HCT116 (cell line): ENCODE results near the gene INHBA. TPM values are rescaled to one million over a fixed set of nuclear protein-coding genes. Genes with fewer than 3 reads are reported as not detected.

Experiments used
- ATAC-seq: fragments of 200-7000 bp; cut with Tn5 transposase; 2 replicates; pipeline ENCODE4 v1.9.1; 2020; ENCODE audit warnings: mild to moderate bottlenecking, moderate library complexity
- BruUV-seq: library from RNA; stranded (reverse); fragments of 400-500 nt; replicated peaks from 2 replicates; lab custom pipeline; 2021; lab: Mats Ljungman, UMichigan
- CTCF ChIA-PET: fragments of 300-600 bp; sonication (Branson Sonifier 250); formaldehyde crosslinking; loops from one replicate; lab custom pipeline; 2021; ENCODE audit warnings: antibody characterized with exemption; lab: Charles Lee
- POLR2A ChIA-PET: fragments of 300-600, 350-600 bp; sonication (Branson Sonifier 250); formaldehyde crosslinking; loops from one replicate; lab custom pipeline; 2021; ENCODE audit warnings: antibody characterized with exemption; lab: Charles Lee
- RAD21 ChIA-PET, 2 experiments: fragments of 300-600 bp; sonication (Branson Sonifier 250); formaldehyde crosslinking; loops; one replicate each; lab custom pipeline; 2023; ENCODE audit warnings: low total read pairs in 2 of 2; ENCODE audit not compliant: uncharacterized antibody in 2 of 2, unreplicated experiment in 2 of 2, low non-redundant PET in 1 of 2; lab: Charles Lee
- DNase-seq: peaks from one replicate; pipeline ENCODE4 v3.0.0-alpha.2; 2010; ENCODE audit warnings: low read depth, low spot score
- H2AFZ ChIP-seq: fragments of 200-600 bp; shearing (Covaris generic), sonication (generic); 2 replicates; pipeline ENCODE4 v1.6.1; 2017; ENCODE audit warnings: low read depth, mixed run types, mixed read lengths, antibody characterized with exemption, low read length; ENCODE audit not compliant: poor library complexity, severe bottlenecking
- H3K27ac ChIP-seq: 2 replicates; pipeline ENCODE4 v1.5.1; 2012; ENCODE audit warnings: low read depth, low read length
- H3K27me3 ChIP-seq: fragments of 200-600 bp; sonication (generic); 2 replicates; pipeline ENCODE4 v1.6.1; 2016; ENCODE audit warnings: mixed run types, low read length, mixed read lengths; ENCODE audit not compliant: insufficient read depth
- H3K36me3 ChIP-seq, 2 experiments: fragments of 200-500 bp in 1 of 2; fragments of 200-600 bp in 1 of 2; sonication (Bioruptor generic) in 1 of 2; sonication (generic) in 1 of 2; 2 replicates each; pipeline versions ENCODE4 v1.5.1 to v1.6.1; 2014 to 2016; ENCODE audit warnings: low read length in 2 of 2, inconsistent platforms in 1 of 2, mixed read lengths in 1 of 2, mixed run types in 1 of 2; ENCODE audit not compliant: insufficient read depth in 2 of 2, control insufficient read depth in 1 of 2
- H3K4me1 ChIP-seq, 2 experiments: fragments of 200-600 bp in 1 of 2; sonication (generic) in 1 of 2; 2 replicates each; pipeline versions ENCODE4 v1.5.1 to v1.6.1; 2012 to 2017; ENCODE audit warnings: low read length in 2 of 2, inconsistent platforms in 1 of 2, mild to moderate bottlenecking in 1 of 2, mixed read lengths in 1 of 2, mixed run types in 1 of 2, moderate library complexity in 1 of 2; ENCODE audit not compliant: insufficient read depth in 2 of 2, control insufficient read depth in 1 of 2
- H3K4me2 ChIP-seq: fragments of 200-600 bp; sonication (generic); 2 replicates; pipeline ENCODE4 v1.6.1; 2017; ENCODE audit warnings: mixed run types, low read length, mixed read lengths
- H3K4me3 ChIP-seq, 2 experiments: fragments of 200-600 bp in 1 of 2; sonication (generic) in 1 of 2; replicated peaks in 1 of 2; 2 replicates each; pipeline ENCODE4 v1.5.1; 2011 to 2016; ENCODE audit warnings: low read length in 2 of 2, control low read depth in 1 of 2, low read depth in 1 of 2, mild to moderate bottlenecking in 1 of 2, mixed read lengths in 1 of 2, mixed run types in 1 of 2
- H3K79me2 ChIP-seq: fragments of 200-600 bp; sonication (generic); 2 replicates; pipeline ENCODE4 v1.6.1; 2017; ENCODE audit warnings: mild to moderate bottlenecking, mixed run types, low read length, moderate library complexity, mixed read lengths; ENCODE audit not compliant: insufficient read depth
- H3K9ac ChIP-seq: fragments of 200-600 bp; sonication (generic); 2 replicates; pipeline ENCODE4 v1.6.1; 2016; ENCODE audit warnings: low read length, mixed read lengths
- H3K9me2 ChIP-seq: fragments of 200-600 bp; sonication (generic), shearing (Covaris generic); 2 replicates; pipeline ENCODE4 v1.6.1; 2017; ENCODE audit warnings: mixed run types, mild to moderate bottlenecking, moderate library complexity; ENCODE audit not compliant: insufficient read depth
- H3K9me3 ChIP-seq, 2 experiments: fragments of 200-500 bp in 1 of 2; fragments of 200-600 bp in 1 of 2; sonication (Bioruptor generic) in 1 of 2; sonication (generic) in 1 of 2; 2 replicates each; pipeline ENCODE4 v1.6.1; 2014 to 2017; ENCODE audit warnings: low read length in 2 of 2, mixed read lengths in 2 of 2, inconsistent platforms in 1 of 2, low read depth in 1 of 2, mild to moderate bottlenecking in 1 of 2, mixed run types in 1 of 2, moderate library complexity in 1 of 2; ENCODE audit not compliant: control insufficient read depth in 1 of 2, insufficient read depth in 1 of 2
- H4K20me1 ChIP-seq: fragments of 200-600 bp; sonication (generic), shearing (Covaris generic); 2 replicates; pipeline ENCODE4 v1.6.1; 2017; ENCODE audit warnings: mixed run types, mild to moderate bottlenecking, moderate library complexity; ENCODE audit not compliant: insufficient read depth
- ATF3 ChIP-seq: IDR thresholded peaks from 2 replicates; pipeline ENCODE4 v1.6.1; 2012
- CEBPB ChIP-seq: IDR thresholded peaks from 2 replicates; pipeline ENCODE4 v1.6.1; 2012; ENCODE audit warnings: low read depth
- EZH2 ChIP-seq: fragments of 200-600 bp; sonication (generic); IDR thresholded peaks from 2 replicates; pipeline ENCODE4 v1.6.1; 2017; ENCODE audit warnings: antibody characterized with exemption, mixed run types
- FOSL1 ChIP-seq: IDR thresholded peaks from 2 replicates; pipeline ENCODE4 v1.6.1; 2012; ENCODE audit warnings: low read depth
- MAX ChIP-seq: IDR thresholded peaks from 2 replicates; pipeline ENCODE4 v1.6.1; 2012
- POLR2AphosphoS5 ChIP-seq: IDR thresholded peaks from 2 replicates; pipeline ENCODE4 v1.6.1; 2011; ENCODE audit warnings: mild to moderate bottlenecking, low read depth, low read length, moderate library complexity
- SIN3A ChIP-seq: IDR thresholded peaks from 2 replicates; pipeline ENCODE4 v1.6.1; 2012; ENCODE audit warnings: low read depth
- YY1 ChIP-seq: IDR thresholded peaks from 2 replicates; pipeline ENCODE4 v1.6.1; 2011; ENCODE audit warnings: low read length, low read depth, moderate library complexity, mild to moderate bottlenecking; ENCODE audit not compliant: insufficient replicate concordance; ENCODE audit errors: extremely low read depth
- ZNF274 ChIP-seq: fragments of 200-500 bp; sonication (Bioruptor generic); IDR thresholded peaks from 2 replicates; pipeline ENCODE4 v1.6.1; 2014; ENCODE audit warnings: mild to moderate bottlenecking, low read depth, low read length, inconsistent platforms
- intact Hi-C: fragments of 100-400 bp; cut with micrococcal nuclease; formaldehyde crosslinking; loops from 2 replicates; pipeline ENCODE4 v1.10.0; 2022
- total RNA-seq: library from RNA; stranded (reverse); gene quantifications from one replicate; pipeline ENCODE4 v1.2.1, GENCODE V29; 2021; ENCODE audit not compliant: unreplicated experiment
- TF ChIP-seq, protein P1 (sequence below): IDR thresholded peaks from 2 replicates; pipeline ENCODE4 v1.6.1; 2012; ENCODE audit warnings: low read depth
- TF ChIP-seq, protein P2 (sequence below), 3 experiments: fragments of 200-600 bp in 1 of 3; sonication (generic) in 1 of 3; IDR thresholded peaks in 2 of 3; conservative IDR thresholded peaks in 1 of 3; 2 replicates each; pipeline ENCODE4 v1.5.1; 2012 to 2017; ENCODE audit warnings: low read depth in 2 of 3, low read length in 2 of 3, antibody characterized with exemption in 1 of 3, borderline replicate concordance in 1 of 3, control low read depth in 1 of 3, mild to moderate bottlenecking in 1 of 3, mixed read lengths in 1 of 3, mixed run types in 1 of 3, moderate library complexity in 1 of 3; ENCODE audit not compliant: insufficient read depth in 1 of 3

The INHBA gene
- total RNA-seq, 1 experiment from 2014 or later = 0.10 TPM

DNA sequence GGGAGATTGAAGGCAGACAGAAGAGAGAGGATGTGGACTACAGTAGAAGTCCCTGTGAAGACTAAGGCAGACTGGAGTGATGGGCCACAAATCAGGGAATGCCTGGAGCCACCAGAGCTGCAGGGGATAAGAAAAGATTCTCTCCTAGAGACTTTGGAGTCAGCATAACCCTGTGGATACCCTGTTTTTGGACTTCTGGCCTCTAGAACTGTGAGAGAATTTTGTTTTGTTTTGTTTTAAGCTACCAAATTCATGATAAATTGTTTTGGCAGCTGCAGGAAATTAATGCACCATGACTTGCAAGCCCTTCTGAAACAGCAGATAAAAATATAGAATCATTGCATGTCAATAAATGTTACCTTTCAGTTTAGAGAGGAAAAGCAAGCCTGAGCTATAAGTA, 41.3 kb downstream of the INHBA start:
- ChIA-PET CTCF (no interaction called here), POLR2A (no interaction called here), RAD21 (no interaction called here)
- DNase-seq (no peak), ATAC-seq (no peak)
- H3K9me2 ChIP-seq = no peaks in the 10 kb centered on the region
- no peaks in the 10 kb centered on the region for H3K36me3 ChIP-seq
- H3K4me3 ChIP-seq = no peak overlapping the region
- H3K4me2 ChIP-seq = no peak overlapping the region
- intact Hi-C loops = no loop called here
- no peaks in the 10 kb centered on the region for H3K9me3 ChIP-seq
- BruUV-seq = no TSS peak
- H2AFZ ChIP-seq = no peak overlapping the region
- no peak overlapping the region for H3K9ac ChIP-seq
- no peaks in the 10 kb centered on the region for H3K79me2 ChIP-seq
- no peaks in the 10 kb centered on the region for H4K20me1 ChIP-seq
- no peak for TF ChIP-seq ATF3
- TF ChIP-seq YY1 = no peak
- TF ChIP-seq, protein P1, sequence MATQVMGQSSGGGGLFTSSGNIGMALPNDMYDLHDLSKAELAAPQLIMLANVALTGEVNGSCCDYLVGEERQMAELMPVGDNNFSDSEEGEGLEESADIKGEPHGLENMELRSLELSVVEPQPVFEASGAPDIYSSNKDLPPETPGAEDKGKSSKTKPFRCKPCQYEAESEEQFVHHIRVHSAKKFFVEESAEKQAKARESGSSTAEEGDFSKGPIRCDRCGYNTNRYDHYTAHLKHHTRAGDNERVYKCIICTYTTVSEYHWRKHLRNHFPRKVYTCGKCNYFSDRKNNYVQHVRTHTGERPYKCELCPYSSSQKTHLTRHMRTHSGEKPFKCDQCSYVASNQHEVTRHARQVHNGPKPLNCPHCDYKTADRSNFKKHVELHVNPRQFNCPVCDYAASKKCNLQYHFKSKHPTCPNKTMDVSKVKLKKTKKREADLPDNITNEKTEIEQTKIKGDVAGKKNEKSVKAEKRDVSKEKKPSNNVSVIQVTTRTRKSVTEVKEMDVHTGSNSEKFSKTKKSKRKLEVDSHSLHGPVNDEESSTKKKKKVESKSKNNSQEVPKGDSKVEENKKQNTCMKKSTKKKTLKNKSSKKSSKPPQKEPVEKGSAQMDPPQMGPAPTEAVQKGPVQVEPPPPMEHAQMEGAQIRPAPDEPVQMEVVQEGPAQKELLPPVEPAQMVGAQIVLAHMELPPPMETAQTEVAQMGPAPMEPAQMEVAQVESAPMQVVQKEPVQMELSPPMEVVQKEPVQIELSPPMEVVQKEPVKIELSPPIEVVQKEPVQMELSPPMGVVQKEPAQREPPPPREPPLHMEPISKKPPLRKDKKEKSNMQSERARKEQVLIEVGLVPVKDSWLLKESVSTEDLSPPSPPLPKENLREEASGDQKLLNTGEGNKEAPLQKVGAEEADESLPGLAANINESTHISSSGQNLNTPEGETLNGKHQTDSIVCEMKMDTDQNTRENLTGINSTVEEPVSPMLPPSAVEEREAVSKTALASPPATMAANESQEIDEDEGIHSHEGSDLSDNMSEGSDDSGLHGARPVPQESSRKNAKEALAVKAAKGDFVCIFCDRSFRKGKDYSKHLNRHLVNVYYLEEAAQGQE = no peak
- TF ChIP-seq ZNF274 = no peak
- H3K4me1 ChIP-seq = no peaks in the 10 kb centered on the region
- no peaks in the 10 kb centered on the region; the same call in 1 of the 2 replicates for H3K27me3 ChIP-seq
- H3K27ac ChIP-seq = no peak overlapping the region

GRCh38 chr7:41659539-41659938, 43.4 kb downstream of the INHBA start:
- Histone ChIP-seq H3K79me2 (no peaks in the 10 kb centered on the region), H3K36me3 (no peaks in the 10 kb centered on the region), H4K20me1 (no peaks in the 10 kb centered on the region), H3K9me3 (no peaks in the 10 kb centered on the region), H3K4me1 (no peaks in the 10 kb centered on the region), H3K9ac (no peak overlapping the region), H3K4me2 (no peak overlapping the region), H3K4me3 (no peak overlapping the region), H3K27ac (no peak overlapping the region), H3K27me3 (no peaks in the 10 kb centered on the region; the same call in 1 of the 2 replicates), H3K9me2 (no peaks in the 10 kb centered on the region)
- POLR2A ChIA-PET = no interaction called here
- no peak for ATAC-seq
- DNase-seq = no peak
- intact Hi-C loops = no loop called here
- TF ChIP-seq CEBPB = no peak
- no peak for TF ChIP-seq MAX
- no peak for TF ChIP-seq EZH2
- TF ChIP-seq POLR2AphosphoS5 = no peak
- no peak for TF ChIP-seq SIN3A
- TF ChIP-seq FOSL1 = no peak
- TF ChIP-seq, protein P2, sequence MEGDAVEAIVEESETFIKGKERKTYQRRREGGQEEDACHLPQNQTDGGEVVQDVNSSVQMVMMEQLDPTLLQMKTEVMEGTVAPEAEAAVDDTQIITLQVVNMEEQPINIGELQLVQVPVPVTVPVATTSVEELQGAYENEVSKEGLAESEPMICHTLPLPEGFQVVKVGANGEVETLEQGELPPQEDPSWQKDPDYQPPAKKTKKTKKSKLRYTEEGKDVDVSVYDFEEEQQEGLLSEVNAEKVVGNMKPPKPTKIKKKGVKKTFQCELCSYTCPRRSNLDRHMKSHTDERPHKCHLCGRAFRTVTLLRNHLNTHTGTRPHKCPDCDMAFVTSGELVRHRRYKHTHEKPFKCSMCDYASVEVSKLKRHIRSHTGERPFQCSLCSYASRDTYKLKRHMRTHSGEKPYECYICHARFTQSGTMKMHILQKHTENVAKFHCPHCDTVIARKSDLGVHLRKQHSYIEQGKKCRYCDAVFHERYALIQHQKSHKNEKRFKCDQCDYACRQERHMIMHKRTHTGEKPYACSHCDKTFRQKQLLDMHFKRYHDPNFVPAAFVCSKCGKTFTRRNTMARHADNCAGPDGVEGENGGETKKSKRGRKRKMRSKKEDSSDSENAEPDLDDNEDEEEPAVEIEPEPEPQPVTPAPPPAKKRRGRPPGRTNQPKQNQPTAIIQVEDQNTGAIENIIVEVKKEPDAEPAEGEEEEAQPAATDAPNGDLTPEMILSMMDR (IDR thresholded peaks at IDR 0.05 in 2 of 3, conservative IDR thresholded peaks at IDR 0.05 in 1 of 3; ENCODE audit: borderline replicate concordance in 1 of 3, insufficient read depth in 1 of 3, low read depth in 2 of 3, low read length in 2 of 3) = no peak
- TF ChIP-seq, all 23 proteins: peak for 0
- RAD21 ChIA-PET = no interaction called here
- CTCF ChIA-PET = no interaction called here
- H2AFZ ChIP-seq = no peak overlapping the region
- BruUV-seq = no TSS peak
